Activated CD8-positive, alpha-beta memory T cell treated with anti-CD3 and anti-CD28 coated beads, Interleukin-2, amount 50 U/mL, for 24 hours (primary cell): ENCODE data around the gene HDAC4.

ENCODE experiments used
- DNase-seq: peaks from one replicate; pipeline ENCODE4 v3.0.0-alpha.2; 2020; ENCODE audit errors: extremely low read depth

Gene HDAC4

GRCh38 chr2:239169311-239170048 lies 231.3 kb downstream of the HDAC4 start:
- no peak for DNase-seq

- DNase-seq: no peak
These were observed 232.2 kb downstream of the HDAC4 start for GRCh38 chr2:239168575-239168974.

- DNase-seq: no peak
These were observed 232.9 kb downstream of the HDAC4 start for GRCh38 chr2:239167766-239168444.

- no peak for DNase-seq
These were observed 233.7 kb downstream of the HDAC4 start for GRCh38 chr2:239167011-239167673.

- no peak for DNase-seq
These were observed 234.5 kb downstream of the HDAC4 start for GRCh38 chr2:239166201-239166834.

- DNase-seq: no peak
These were observed 235.5 kb downstream of the HDAC4 start for GRCh38 chr2:239165206-239165831.

- no peak for DNase-seq
These were observed 236.4 kb downstream of the HDAC4 start for GRCh38 chr2:239164335-239164871.

GRCh38 chr2:239163688-239164334 lies 237.0 kb downstream of the HDAC4 start:
- no peak for DNase-seq

GRCh38 chr2:239162976-239163687 lies 237.7 kb downstream of the HDAC4 start:
- no peak for DNase-seq

GRCh38 chr2:239162141-239162821 lies 238.5 kb downstream of the HDAC4 start:
- no peak for DNase-seq

GRCh38 chr2:239161711-239162140 lies 239.1 kb downstream of the HDAC4 start:
- no peak for DNase-seq

- no peak for DNase-seq
These were observed 240.3 kb downstream of the HDAC4 start for GRCh38 chr2:239160226-239161143.

- no peak for DNase-seq
These were observed 241.3 kb downstream of the HDAC4 start for GRCh38 chr2:239159476-239159911.

GRCh38 chr2:239158641-239159475 lies 242.0 kb downstream of the HDAC4 start:
- no peak for DNase-seq

GRCh38 chr2:239157771-239158170 lies 243.0 kb downstream of the HDAC4 start:
- DNase-seq: no peak

GRCh38 chr2:239157269-239157668 lies 243.6 kb downstream of the HDAC4 start:
- no peak for DNase-seq

- DNase-seq: no peak
These were observed 244.1 kb downstream of the HDAC4 start for GRCh38 chr2:239156516-239157265.
